ENCODE measurements around the gene GLIPR2. TPM values are rescaled to one million over a fixed set of nuclear protein-coding genes. Genes with fewer than 3 reads are reported as not detected.
"Not testable (repeated sequence)": the region's sequence is repeated elsewhere in the genome, so short reads cannot be mapped to it uniquely, and the experiment has no call there.

GLIPR2 gene
- total RNA-seq, 4 donors from 2014 or later: 13.6 to 71.1 (median 42.2) TPM

- no peak for DNase-seq (ENCODE audit: low spot score)
- ATAC-seq (ENCODE audit: low FRiP score): no peak
Measured at GRCh38 chr9:36170531-36170930, 34.0 kb downstream of the GLIPR2 start.

GRCh38 chr9:36173861-36174260 lies 37.3 kb downstream of the GLIPR2 start:
- DNase-seq (ENCODE audit: low spot score) (no peak), ATAC-seq (ENCODE audit: low FRiP score) (no peak)
- no peak for TF ChIP-seq CTCF (IDR thresholded peaks at IDR 0.05)

More at GRCh38 chr9:36170531-36170930, 34.0 kb downstream of the GLIPR2 start:
- TF ChIP-seq CTCF (IDR thresholded peaks at IDR 0.05): no peak

GRCh38 chr9:36174271-36174670 lies 37.7 kb downstream of the GLIPR2 start:
- ATAC-seq (ENCODE audit: low FRiP score) (no peak), DNase-seq (ENCODE audit: low spot score) (no peak)
- TF ChIP-seq CTCF (IDR thresholded peaks at IDR 0.05): no peak

- no peak for TF ChIP-seq CTCF (IDR thresholded peaks at IDR 0.05)
- DNase-seq (ENCODE audit: low spot score): no peak
- ATAC-seq (ENCODE audit: low FRiP score): no peak
Measured at GRCh38 chr9:36174731-36175130, 38.2 kb downstream of the GLIPR2 start.

GRCh38 chr9:36175209-36175608 lies 38.7 kb downstream of the GLIPR2 start:
- not testable (repeated sequence) for ATAC-seq (ENCODE audit: low FRiP score); DNase-seq (ENCODE audit: low spot score)

- ATAC-seq (ENCODE audit: low FRiP score); DNase-seq (ENCODE audit: low spot score): not testable (repeated sequence)
Measured at GRCh38 chr9:36176496-36176895, 40.0 kb downstream of the GLIPR2 start.

GRCh38 chr9:36177571-36177970 lies 41.0 kb downstream of the GLIPR2 start:
- no peak for TF ChIP-seq CTCF (IDR thresholded peaks at IDR 0.05)
- ATAC-seq (ENCODE audit: low FRiP score): no peak
- DNase-seq (ENCODE audit: low spot score): no peak

GRCh38 chr9:36180243-36180642 lies 43.7 kb downstream of the GLIPR2 start:
- ATAC-seq (ENCODE audit: low FRiP score); DNase-seq (ENCODE audit: low spot score): not testable (repeated sequence)

GRCh38 chr9:36187414-36187813 lies 50.9 kb downstream of the GLIPR2 start:
- TF ChIP-seq CTCF (IDR thresholded peaks at IDR 0.05): no peak
- ATAC-seq (ENCODE audit: low FRiP score) (no peak), DNase-seq (ENCODE audit: low spot score) (no peak)

All from omental fat pad (tissue), 4 donors.